Activated CD8-positive, alpha-beta memory T cell treated with anti-CD3 and anti-CD28 coated beads for 36 hours (primary cell): ENCODE measurements around the gene RXRG. TPM values are rescaled to one million over a fixed set of nuclear protein-coding genes. Genes with fewer than 3 reads are reported as not detected.

Experiments used
- CTCF ChIA-PET: fragments of 350-600 bp; sonication (Branson Sonifier 250); formaldehyde crosslinking; loops from one replicate; lab custom pipeline; 2021; ENCODE audit warnings: antibody characterized with exemption; lab: Charles Lee
- POLR2A ChIA-PET: fragments of 350-600 bp; sonication (Branson Sonifier 250); formaldehyde crosslinking; loops from one replicate; lab custom pipeline; 2021; ENCODE audit warnings: antibody characterized with exemption; lab: Charles Lee
- total RNA-seq, 2 experiments: library from RNA; stranded (reverse); gene quantifications; one replicate each; pipeline ENCODE4 v1.2.3, GENCODE V29; 2021

Gene RXRG
- total RNA-seq, 2 experiments from 2014 or later: not detected

DNA sequence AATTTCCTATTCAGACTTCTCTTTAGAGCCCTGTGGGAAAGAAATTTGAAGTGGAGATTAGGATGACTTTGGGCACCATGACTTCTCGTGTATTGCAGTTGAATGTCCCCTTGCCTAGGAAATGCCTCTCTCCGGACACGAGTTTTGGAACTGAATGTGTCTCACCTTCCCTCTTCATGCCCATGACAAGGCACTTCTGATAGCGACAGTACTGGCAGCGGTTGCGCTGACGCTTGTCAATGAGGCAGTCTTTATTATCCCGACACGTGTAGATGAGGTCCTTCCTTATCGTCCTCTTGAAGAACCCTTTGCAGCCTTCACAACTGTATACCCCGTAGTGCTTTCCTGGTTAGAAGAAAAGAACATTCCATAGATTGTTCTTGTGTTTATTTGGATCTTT, 28.1 kb downstream of the RXRG start:
- ChIA-PET POLR2A (no interaction called here), CTCF (no interaction called here)

DNA sequence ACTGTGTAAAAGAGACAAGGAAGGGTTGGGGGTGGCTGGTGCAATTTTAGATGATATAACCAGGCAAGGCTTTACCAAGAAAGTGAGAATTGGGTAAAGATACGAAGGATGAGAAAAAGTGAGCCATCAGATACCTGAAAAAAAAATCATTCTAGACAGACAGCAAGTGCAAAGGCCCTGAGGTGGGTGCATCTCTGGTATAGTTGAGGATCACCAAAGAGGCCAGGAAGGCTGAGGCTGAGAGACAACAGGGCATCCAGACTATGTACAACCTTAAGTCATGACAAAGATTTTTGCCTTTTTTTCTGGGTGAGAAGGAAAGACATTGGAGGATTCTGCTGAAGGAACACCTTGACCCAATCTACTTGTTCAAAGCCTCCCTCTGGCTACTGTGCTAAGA, 29.9 kb downstream of the RXRG start:
- ChIA-PET CTCF (no interaction called here), POLR2A (no interaction called here)

- ChIA-PET CTCF (no interaction called here), POLR2A (no interaction called here)
Measured at GRCh38 chr1:165414620-165415019, 30.3 kb downstream of the RXRG start.

DNA sequence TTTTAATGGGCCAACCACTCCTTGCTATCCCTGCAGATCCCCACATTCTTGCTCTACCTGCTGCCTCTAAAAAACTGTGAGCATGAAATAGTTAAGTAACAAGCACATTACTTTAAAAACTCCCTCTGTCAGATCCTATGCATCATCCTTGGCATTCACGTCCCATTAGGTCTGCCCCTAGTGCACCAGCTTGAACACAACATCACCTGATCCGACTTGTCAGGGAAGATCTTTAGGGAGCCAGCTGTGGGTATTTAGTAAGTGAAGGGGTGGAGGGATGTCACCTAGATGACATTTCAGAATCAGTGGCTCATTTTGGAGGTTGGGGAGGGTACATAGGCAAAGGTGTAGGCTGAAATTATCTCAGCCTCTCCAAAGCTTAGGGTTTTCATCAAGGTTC, 33.5 kb downstream of the RXRG start:
- CTCF ChIA-PET: interaction anchor here (1.0 kb wide), 1 partner anchor 181 kb away, joined by 3 read pairs; no protein-coding TSS in a partner anchor
- POLR2A ChIA-PET: no interaction called here

- ChIA-PET POLR2A (no interaction called here), CTCF (interaction anchor here (1.2 kb wide), 1 partner anchor 16 kb away, joined by 7 read pairs; no protein-coding TSS in a partner anchor)
Measured at GRCh38 chr1:165409657-165410358, 35.1 kb downstream of the RXRG start.

DNA sequence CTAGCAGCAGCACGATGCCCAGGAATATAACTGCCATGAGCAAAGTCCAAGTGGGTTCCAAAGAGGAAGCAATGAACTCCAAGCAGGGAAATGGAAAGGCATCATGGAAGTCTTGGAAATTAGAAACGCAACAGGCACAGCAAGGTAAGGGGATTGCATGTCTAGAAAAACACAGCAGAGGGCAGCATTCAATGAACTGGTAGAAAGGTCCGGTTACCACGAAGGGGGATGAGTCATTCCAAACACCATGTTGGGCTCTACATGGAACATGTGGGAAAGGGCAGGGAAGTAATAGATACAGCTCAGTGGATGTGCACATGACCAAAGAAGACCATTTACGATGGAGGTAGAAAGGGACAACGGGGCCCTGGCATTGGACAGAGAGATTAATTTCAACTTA, 36.4 kb downstream of the RXRG start:
- ChIA-PET POLR2A (no interaction called here), CTCF (interaction anchor here (0.6 to 1.3 kb wide), 2 partner anchors 15 to 808 kb away, joined by 3 read pairs; no protein-coding TSS in a partner anchor)

GRCh38 chr1:165407398-165407797, 37.5 kb downstream of the RXRG start:
- CTCF ChIA-PET: no interaction called here
- POLR2A ChIA-PET: interaction anchor here (0.5 kb wide), 1 partner anchor 189 kb away, joined by 4 read pairs; no protein-coding TSS in a partner anchor

- ChIA-PET CTCF (interaction anchor here (1.2 to 2.8 kb wide), 3 partner anchors 11 to 198 kb away, joined by 3 to 7 read pairs (median 4); no protein-coding TSS in a partner anchor), POLR2A (no interaction called here)
Measured at GRCh38 chr1:165403835-165404482, 41.0 kb downstream of the RXRG start.

DNA sequence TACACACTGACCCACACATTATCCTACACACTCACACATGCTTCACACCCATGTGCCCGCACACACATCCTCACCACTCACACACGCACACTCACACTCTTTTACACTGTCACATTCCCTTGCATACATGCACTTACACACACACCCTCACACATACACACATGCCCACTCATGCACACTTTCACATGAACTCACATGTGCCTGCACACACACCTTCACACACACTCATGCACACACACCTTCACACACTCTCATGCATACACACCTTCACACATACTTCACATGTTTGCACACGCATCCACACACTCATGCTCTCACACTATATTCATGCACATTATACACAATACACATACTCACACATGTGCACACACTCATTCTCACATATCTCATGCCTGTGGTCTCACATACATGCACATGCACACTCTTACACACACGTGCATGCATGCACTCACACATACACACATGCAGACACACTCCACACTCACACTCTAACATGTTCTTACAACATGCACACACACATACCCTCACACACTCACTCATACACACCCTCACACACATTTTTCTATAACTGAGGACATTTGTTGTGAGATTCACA, 42.3 kb downstream of the RXRG start:
- POLR2A ChIA-PET: no interaction called here
- CTCF ChIA-PET: interaction anchor here (1.0 to 2.8 kb wide), 4 partner anchors 9 to 199 kb away, joined by 3 to 7 read pairs (median 4); no protein-coding TSS in a partner anchor

- CTCF ChIA-PET: interaction anchor here (0.9 to 3.2 kb wide), 3 partner anchors 146 to 516 kb away, joined by 3 to 10 read pairs (median 3); partner anchors contain the start of gene LRRC52
- POLR2A ChIA-PET: no interaction called here
Measured at GRCh38 chr1:165397944-165398343, 47.0 kb downstream of the RXRG start.

DNA sequence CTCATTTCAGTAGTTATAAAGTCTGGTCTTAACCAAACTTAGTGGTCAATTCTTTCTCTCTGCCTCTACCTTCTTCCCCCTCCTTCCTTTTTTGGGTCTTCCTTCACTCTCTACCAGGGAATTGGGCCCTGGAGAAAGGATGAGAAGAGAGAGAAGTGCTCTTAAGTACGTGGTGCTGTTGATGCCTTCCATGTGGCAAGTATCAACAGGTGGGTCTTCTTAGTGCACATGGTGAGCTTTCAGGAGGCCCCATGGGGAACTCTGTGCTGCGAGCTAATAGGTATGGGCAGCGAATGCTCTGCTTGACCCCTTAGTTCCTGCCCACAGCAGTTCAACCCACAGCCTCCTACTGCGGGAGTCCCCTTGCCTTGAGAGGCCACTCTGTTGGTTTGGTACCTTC, 49.0 kb downstream of the RXRG start:
- ChIA-PET CTCF (interaction anchor here (5.4 kb wide), 1 partner anchor 197 kb away, joined by 39 read pairs; no protein-coding TSS in a partner anchor), POLR2A (no interaction called here)

DNA sequence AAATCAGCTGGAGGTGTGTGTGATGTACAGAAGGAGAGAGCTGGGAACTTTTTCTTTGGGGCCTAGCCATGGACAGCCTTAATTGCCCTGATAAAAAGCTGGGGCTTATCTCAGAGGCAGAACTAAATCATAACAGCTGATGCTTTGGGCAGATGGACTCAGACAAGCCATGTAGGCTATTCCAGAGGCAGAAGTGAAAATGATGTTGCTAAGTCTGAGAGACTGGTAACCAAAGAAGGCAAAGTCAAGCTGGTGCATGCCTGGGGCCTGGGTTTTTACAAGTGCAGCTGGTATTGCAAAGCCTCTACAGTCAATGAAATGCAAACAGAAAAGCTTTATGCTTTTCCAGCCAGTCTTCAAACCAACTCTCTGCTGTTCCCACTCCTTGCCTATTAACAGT, 49.4 kb downstream of the RXRG start:
- CTCF ChIA-PET: interaction anchor here (5.4 kb wide), 1 partner anchor 198 kb away, joined by 39 read pairs; no protein-coding TSS in a partner anchor
- POLR2A ChIA-PET: no interaction called here

DNA sequence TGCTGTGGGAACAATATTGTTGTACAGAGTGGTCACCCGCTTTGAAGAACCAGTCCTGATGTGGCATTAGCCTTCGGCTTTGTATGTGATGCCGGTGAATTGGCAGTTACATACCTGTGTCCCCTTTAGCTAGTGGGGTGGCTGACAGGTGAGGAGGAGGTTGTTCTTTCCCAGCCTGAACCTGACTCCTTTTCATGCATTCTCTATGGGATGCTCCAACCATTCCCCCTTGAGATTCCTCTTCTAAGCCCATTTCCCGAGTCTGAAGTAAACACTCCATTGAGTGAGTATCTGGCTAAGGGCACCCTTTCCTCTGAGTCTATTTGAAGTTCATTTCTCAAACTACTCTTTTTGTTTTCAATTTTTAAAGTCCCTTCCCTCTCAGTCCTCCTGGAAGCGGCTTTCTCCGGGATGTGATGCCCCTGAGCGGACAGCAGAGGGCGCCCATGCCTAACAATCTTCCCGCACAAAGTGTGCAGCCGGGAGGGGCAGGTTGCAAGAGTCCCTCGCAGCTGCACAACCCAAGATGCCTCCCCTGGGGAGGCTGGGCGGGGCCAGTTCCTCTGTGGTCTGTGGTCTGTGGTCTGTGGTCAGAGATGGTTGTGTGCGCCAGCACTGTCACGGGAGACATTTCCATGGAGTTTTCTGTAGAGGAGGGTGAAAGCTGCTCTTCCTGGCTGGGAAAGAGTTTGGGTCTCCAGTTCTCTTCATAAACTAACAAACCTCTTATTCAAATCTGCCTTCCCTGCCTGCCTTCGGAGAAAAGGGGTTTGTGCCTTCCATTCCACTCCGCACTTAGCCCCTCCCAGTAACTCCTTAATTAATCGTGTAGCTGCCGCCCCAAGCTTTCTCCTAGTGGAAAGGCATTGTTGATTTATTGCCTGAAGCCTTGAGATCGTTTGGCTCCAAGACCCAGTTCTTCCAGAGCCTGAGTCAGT, 52.0 kb downstream of the RXRG start:
- ChIA-PET CTCF (interaction anchor here (0.6 to 5.4 kb wide), 12 partner anchors 9 to 779 kb away, joined by 3 to 39 read pairs (median 6); no protein-coding TSS in a partner anchor), POLR2A (interaction anchor here (1.4 kb wide), 1 partner anchor 205 kb away, joined by 5 read pairs; no protein-coding TSS in a partner anchor)

DNA sequence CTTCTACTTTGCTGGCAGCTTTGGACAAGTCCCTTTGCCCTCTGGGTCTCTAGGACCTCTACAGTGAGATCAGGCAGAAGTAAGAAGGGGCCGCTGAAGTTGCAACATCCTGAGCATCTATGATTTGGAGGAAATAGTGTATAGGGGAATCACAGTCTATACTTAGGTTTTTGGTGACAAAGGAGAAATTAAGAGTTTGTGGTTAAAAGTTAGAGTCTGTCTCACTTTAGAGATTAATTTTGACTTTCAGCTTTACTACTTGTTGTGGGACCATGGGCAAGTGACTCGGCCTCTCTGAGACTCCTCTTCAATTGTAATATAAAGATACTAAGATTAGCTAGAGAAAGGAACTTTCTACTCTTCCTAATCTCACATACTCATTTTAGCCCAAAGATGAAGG, 55.3 kb downstream of the RXRG start:
- ChIA-PET CTCF (interaction anchor here (0.9 to 1.9 kb wide), 3 partner anchors 20 to 203 kb away, joined by 3 to 5 read pairs (median 3); no protein-coding TSS in a partner anchor), POLR2A (no interaction called here)

DNA sequence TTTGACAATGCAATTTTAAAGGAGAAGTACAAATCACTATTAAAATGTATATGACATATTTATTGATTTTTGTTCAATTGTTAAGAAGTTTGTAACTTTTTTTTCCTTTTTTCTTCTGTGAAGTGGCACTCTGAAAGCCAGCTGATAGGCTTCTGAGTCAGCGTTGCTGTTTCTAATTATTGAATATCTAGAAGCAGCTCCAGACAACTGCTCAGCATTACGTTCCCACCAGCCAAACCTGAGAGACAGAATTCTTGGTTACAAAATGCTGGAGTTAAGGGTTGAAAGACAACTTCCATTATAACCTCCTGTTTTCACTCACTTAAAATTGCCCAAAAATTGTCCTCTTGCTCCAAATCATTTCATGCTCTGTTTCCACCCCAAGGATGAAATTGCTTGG, 57.0 kb downstream of the RXRG start:
- POLR2A ChIA-PET: no interaction called here
- CTCF ChIA-PET: no interaction called here

- ChIA-PET POLR2A (no interaction called here), CTCF (interaction anchor here (1.0 kb wide), 1 partner anchor 206 kb away, joined by 3 read pairs; no protein-coding TSS in a partner anchor)
Measured at GRCh38 chr1:165387505-165387904, 57.4 kb downstream of the RXRG start.

DNA sequence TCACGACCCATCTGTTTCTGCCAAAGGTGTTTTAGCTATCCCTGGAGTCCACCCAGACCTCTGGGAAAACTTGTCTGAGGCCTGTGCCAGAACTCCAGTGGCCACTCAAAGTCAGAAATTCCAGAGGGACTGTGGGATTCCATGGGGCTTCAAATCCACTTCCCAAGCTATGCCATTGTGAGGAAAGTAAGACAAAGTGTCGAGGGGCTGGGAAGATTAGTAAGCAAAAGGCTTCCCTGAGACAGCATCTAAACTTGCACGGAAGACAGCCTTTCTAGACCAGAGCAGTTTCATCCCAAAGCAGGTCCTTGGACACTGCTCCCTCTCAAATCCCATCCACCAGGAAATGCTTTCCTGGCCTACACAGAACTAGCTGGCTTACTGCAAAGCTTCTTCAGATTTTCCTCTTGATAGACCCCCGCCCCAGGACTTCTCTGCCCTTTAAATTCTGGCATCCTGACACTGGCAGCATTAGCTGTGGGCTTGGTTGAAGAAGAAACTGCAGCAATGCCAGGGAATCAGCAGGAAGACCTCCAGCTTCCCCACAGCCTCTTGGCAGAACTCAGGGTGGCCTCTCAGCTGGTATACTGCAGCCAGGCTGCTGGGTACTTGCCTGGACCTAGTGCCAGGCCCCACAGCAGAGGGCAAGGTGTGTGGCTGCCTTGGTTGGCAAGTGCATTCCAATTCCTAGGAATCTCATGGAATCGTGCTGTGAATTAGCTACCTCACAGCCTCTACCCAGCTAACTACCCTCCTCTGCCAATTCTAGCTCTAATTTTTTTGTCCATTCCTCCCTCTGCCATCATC, 61.1 kb downstream of the RXRG start:
- ChIA-PET POLR2A (no interaction called here), CTCF (interaction anchor here (2.4 to 2.6 kb wide), 2 partner anchors 9 to 16 kb away, joined by 9 to 11 read pairs; no protein-coding TSS in a partner anchor)

DNA sequence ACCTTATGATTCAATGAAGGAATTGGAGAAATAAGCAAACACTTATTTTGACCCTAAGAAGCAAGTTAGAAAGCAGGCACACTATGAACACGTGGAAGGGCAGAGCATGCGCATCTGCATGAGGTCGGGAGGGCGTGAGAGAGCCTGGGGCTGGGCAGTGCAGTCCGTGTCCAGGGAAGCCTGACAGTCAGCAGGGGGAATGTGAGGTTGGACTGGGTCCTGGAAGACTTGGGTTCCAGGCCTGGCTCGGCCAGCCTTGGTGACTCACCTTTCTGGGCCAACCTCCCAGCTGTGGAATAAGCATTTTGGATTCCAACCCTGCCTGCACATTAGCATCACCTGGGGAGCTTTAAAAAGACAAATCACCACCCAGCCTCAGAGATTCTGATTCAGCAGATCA, 61.9 kb downstream of the RXRG start:
- ChIA-PET CTCF (interaction anchor here (2.4 to 2.6 kb wide), 2 partner anchors 10 to 15 kb away, joined by 9 to 11 read pairs; no protein-coding TSS in a partner anchor), POLR2A (no interaction called here)
